Peyer's patch (tissue), 4 donors: Measurements from ENCODE around the gene PKD1. TPM values are rescaled to one million over a fixed set of nuclear protein-coding genes. Genes with fewer than 3 reads are reported as not detected.

Experiments used
- DNase-seq, 3 donors: peaks; one replicate each; pipeline ENCODE4 v3.0.0-alpha.2; 2017 to 2019
- H3K27ac ChIP-seq, 4 donors: fragments of 200-600 bp; sonication (generic); one replicate each; pipeline ENCODE4 v1.5.1; 2016 to 2019
- H3K27me3 ChIP-seq, 2 donors: fragments of 200-600 bp; sonication (generic); one replicate each; pipeline ENCODE4 v1.5.1; 2019
- H3K36me3 ChIP-seq, 3 donors: fragments of 200-600 bp; sonication (generic); one replicate each; pipeline ENCODE4 v1.5.1; 2016 to 2019
- H3K4me1 ChIP-seq, 4 donors: fragments of 200-600 bp; sonication (generic); one replicate each; pipeline ENCODE4 v1.5.1; 2016 to 2019
- H3K4me3 ChIP-seq, 4 donors: fragments of 200-600 bp; sonication (generic); 1 replicate in 3 of 4; 2 replicates in 1 of 4; pipeline ENCODE4 v1.5.1; 2016 to 2019; ENCODE audit warnings: mild to moderate bottlenecking in 1 of 4
- H3K9me3 ChIP-seq, 4 donors: fragments of 200-600 bp; sonication (generic); one replicate each; pipeline ENCODE4 v1.5.1; 2016 to 2019; ENCODE audit warnings: mild to moderate bottlenecking in 1 of 4
- CTCF ChIP-seq, 6 experiments: fragments of 450-650 bp in 4 of 6; fragments of 200-600 bp in 2 of 6; sonication (generic) in 1 of 6; IDR thresholded peaks; one replicate each; pipeline ENCODE4 v1.5.1; 2017 to 2019; ENCODE audit warnings: antibody characterized with exemption in 6 of 6, mild to moderate bottlenecking in 3 of 6, moderate library complexity in 1 of 6
- POLR2A ChIP-seq, 2 donors: fragments of 450-650 bp; IDR thresholded peaks; one replicate each; pipeline ENCODE4 v1.5.1; 2017; ENCODE audit warnings: antibody characterized with exemption in 2 of 2, mild to moderate bottlenecking in 2 of 2, moderate library complexity in 2 of 2
- total RNA-seq, 4 donors: library from RNA; depleted of rRNA; stranded (reverse); fragments of >200 nt; gene quantifications; one replicate each; pipeline ENCODE4 v1.1.0, GENCODE V29; 2016

PKD1 gene
- total RNA-seq, 4 donors from 2014 or later: 64.6 to 305 (median 188) TPM

GRCh38 chr16:2095918-2096582 is 39.6 kb downstream of the PKD1 start:
- Histone ChIP-seq H3K36me3 (peaks cover 0 to 76% (median 0%) of the 10 kb centered on the region in 3 donors), H3K27ac (no peak overlapping the region), H3K9me3 (no peaks in the 10 kb centered on the region), H3K27me3 (no peaks in the 10 kb centered on the region), H3K4me1 (peaks cover 0 to 21% (median 0%) of the 10 kb centered on the region in 4 donors), H3K4me3 (no peak overlapping the region)
- no peak for DNase-seq
- no peak for TF ChIP-seq POLR2A (IDR thresholded peaks at IDR 0.05)
- no peak for TF ChIP-seq CTCF (IDR thresholded peaks at IDR 0.05)

- TF ChIP-seq CTCF (IDR thresholded peaks at IDR 0.05): no peak
- no peak for TF ChIP-seq POLR2A (IDR thresholded peaks at IDR 0.05)
- peaks cover 0 to 78% (median 0%) of the 10 kb centered on the region in 3 donors for H3K36me3 ChIP-seq
Observed at GRCh38 chr16:2095315-2095853, 40.3 kb downstream of the PKD1 start.

GRCh38 chr16:2093793-2094192 is 41.9 kb downstream of the PKD1 start:
- Histone ChIP-seq H3K27me3 (no peaks in the 10 kb centered on the region), H3K4me3 (no peak overlapping the region), H3K9me3 (no peaks in the 10 kb centered on the region), H3K27ac (no peak overlapping the region), H3K36me3 (peaks cover 0 to 78% (median 0%) of the 10 kb centered on the region in 3 donors), H3K4me1 (peaks cover 0 to 30% (median 0%) of the 10 kb centered on the region in 4 donors)
- DNase-seq: no peak
- TF ChIP-seq POLR2A (IDR thresholded peaks at IDR 0.05) (no peak), CTCF (IDR thresholded peaks at IDR 0.05) (no peak)

More at GRCh38 chr16:2095315-2095853, 40.3 kb downstream of the PKD1 start:
- H3K27me3 ChIP-seq: no peaks in the 10 kb centered on the region
- peaks cover 0 to 24% (median 0%) of the 10 kb centered on the region in 4 donors for H3K4me1 ChIP-seq
- DNase-seq: no peak
- H3K27ac ChIP-seq: no peak overlapping the region
- no peaks in the 10 kb centered on the region for H3K9me3 ChIP-seq
- no peak overlapping the region for H3K4me3 ChIP-seq

- Histone ChIP-seq H3K27ac (peak overlapping the region in 2 of 4 donors; percentile 90 to 92), H3K36me3 (peaks cover 0 to 83% (median 0%) of the 10 kb centered on the region in 3 donors), H3K9me3 (no peaks in the 10 kb centered on the region), H3K27me3 (no peaks in the 10 kb centered on the region), H3K4me1 (peaks cover 0 to 30% (median 0%) of the 10 kb centered on the region in 4 donors), H3K4me3 (no peak overlapping the region)
- TF ChIP-seq POLR2A (IDR thresholded peaks at IDR 0.05): no peak
- TF ChIP-seq CTCF (IDR thresholded peaks at IDR 0.05): no peak
- no peak for DNase-seq
Observed at GRCh38 chr16:2092866-2093265, 42.8 kb downstream of the PKD1 start.

GRCh38 chr16:2092256-2092620 is 43.5 kb downstream of the PKD1 start:
- TF ChIP-seq CTCF (IDR thresholded peaks at IDR 0.05): no peak
- TF ChIP-seq POLR2A (IDR thresholded peaks at IDR 0.05): no peak
- DNase-seq: peak in 2 of 3 donors; percentile 80 to 82
- peaks cover 0 to 30% (median 0%) of the 10 kb centered on the region in 4 donors for H3K4me1 ChIP-seq
- no peaks in the 10 kb centered on the region for H3K27me3 ChIP-seq
- no peaks in the 10 kb centered on the region for H3K9me3 ChIP-seq
- H3K4me3 ChIP-seq: peak overlapping the region in 2 of 4 donors; percentile 49 to 54
- peaks cover 0 to 82% (median 0%) of the 10 kb centered on the region in 3 donors for H3K36me3 ChIP-seq
- H3K27ac ChIP-seq: peak overlapping the region in 3 of 4 donors; percentile 69 to 92 (median 90)
